ENCODE results near the gene TCF7L2.

TCF7L2 gene

DNA sequence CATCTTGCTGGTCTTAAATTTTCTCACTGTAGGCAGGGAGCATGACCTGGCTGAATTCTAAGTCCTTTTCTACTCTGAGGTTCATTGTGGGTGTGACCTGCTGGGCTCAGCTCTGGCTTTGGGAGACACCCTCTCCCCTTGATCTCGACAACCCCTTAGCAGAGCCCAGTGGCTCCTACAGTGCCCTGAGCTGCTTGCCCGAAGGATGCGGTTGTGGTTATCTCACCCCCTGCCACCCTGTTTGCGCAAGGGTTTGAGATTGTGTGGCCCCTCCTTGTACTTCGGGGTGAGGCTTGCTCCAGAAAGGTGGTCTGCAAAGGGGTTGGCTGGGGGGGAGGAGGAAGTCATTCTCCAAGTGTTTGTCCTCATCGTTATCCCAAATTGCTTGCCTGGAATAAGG, 55.3 kb downstream of the TCF7L2 start:
- DNase-seq: no peak
- H2BK12ac ChIP-seq (ENCODE audit: low read length in 2 of 2): no peak overlapping the region
- H3K79me1 ChIP-seq (replicated peaks; ENCODE audit: low read length, poor library complexity, severe bottlenecking): peaks cover 35% of the 10 kb centered on the region
- H3K4ac ChIP-seq (ENCODE audit: low read depth in 1 of 2, low read length in 2 of 2): no peak overlapping the region
- no peak overlapping the region for H3K18ac ChIP-seq (ENCODE audit: low read depth in 1 of 2, low read length in 2 of 2)
- no peak overlapping the region for H2BK120ac ChIP-seq (ENCODE audit: low read depth, low read length)
- H4K8ac ChIP-seq (ENCODE audit: low read length): no peak overlapping the region
- H2BK5ac ChIP-seq (ENCODE audit: low read depth, low read length, poor library complexity, severe bottlenecking): no peak overlapping the region
- no peak overlapping the region for H2AFZ ChIP-seq (ENCODE audit: low read depth, low read length)
- no peaks in the 10 kb centered on the region for H3K9me3 ChIP-seq (ENCODE audit: control insufficient read depth, low read length)
- H3K4me2 ChIP-seq (ENCODE audit: low read length, poor library complexity, severe bottlenecking): no peak overlapping the region
- H2BK15ac ChIP-seq (ENCODE audit: low read depth, poor library complexity, severe bottlenecking): no peak overlapping the region
- H4K91ac ChIP-seq (ENCODE audit: low read length): no peak overlapping the region
- WGBS: 82% methylated on average over 6 of the region's 6 CpGs
- H2AK5ac ChIP-seq (ENCODE audit: low read length, severe bottlenecking): no peak overlapping the region
- H3K9ac ChIP-seq (ENCODE audit: low read length): peak overlapping the region; percentile 42
- H3K4me3 ChIP-seq (ENCODE audit: insufficient read depth in 1 of 2, low read depth in 1 of 2, low read length in 2 of 2): no peak overlapping the region
- peaks cover 31% of the 10 kb centered on the region for H3K4me1 ChIP-seq (ENCODE audit: control insufficient read depth, insufficient read depth, low read depth, low read length)
- H3K27me3 ChIP-seq (ENCODE audit: control insufficient read depth in 1 of 2, insufficient read depth in 1 of 2, low read length in 2 of 2): no peaks in the 10 kb centered on the region
- no peak overlapping the region for H3K27ac ChIP-seq (ENCODE audit: low read length, poor library complexity, severe bottlenecking)
- no peak overlapping the region for H3K23ac ChIP-seq (ENCODE audit: low read length in 2 of 2)
- peaks cover 6 to 21% of the 10 kb centered on the region in 2 experiments for H3K36me3 ChIP-seq (ENCODE audit: control insufficient read depth in 1 of 2, insufficient read depth in 2 of 2, low read depth in 1 of 2, low read length in 2 of 2)
- no peak overlapping the region for H3K14ac ChIP-seq (ENCODE audit: low read length in 2 of 2)

GRCh38 chr10:113006656-113007342, 56.8 kb downstream of the TCF7L2 start:
- no peak overlapping the region for H4K91ac ChIP-seq (ENCODE audit: low read length)
- H3K79me1 ChIP-seq (replicated peaks; ENCODE audit: low read length, poor library complexity, severe bottlenecking): peaks cover 37% of the 10 kb centered on the region
- no peak overlapping the region for H3K14ac ChIP-seq (ENCODE audit: low read length in 2 of 2)
- H3K9ac ChIP-seq (ENCODE audit: low read length): no peak overlapping the region
- no peak overlapping the region for H2BK12ac ChIP-seq (ENCODE audit: low read length in 2 of 2)
- H3K36me3 ChIP-seq (ENCODE audit: control insufficient read depth in 1 of 2, insufficient read depth in 2 of 2, low read depth in 1 of 2, low read length in 2 of 2): peaks cover 6 to 21% of the 10 kb centered on the region in 2 experiments
- no peak overlapping the region for H2BK120ac ChIP-seq (ENCODE audit: low read depth, low read length)
- H3K4ac ChIP-seq (ENCODE audit: low read depth in 1 of 2, low read length in 2 of 2): no peak overlapping the region
- H3K23ac ChIP-seq (ENCODE audit: low read length in 2 of 2): no peak overlapping the region
- DNase-seq: no peak
- no peak overlapping the region for H2BK5ac ChIP-seq (ENCODE audit: low read depth, low read length, poor library complexity, severe bottlenecking)
- no peaks in the 10 kb centered on the region for H3K27me3 ChIP-seq (ENCODE audit: control insufficient read depth in 1 of 2, insufficient read depth in 1 of 2, low read length in 2 of 2)
- no peak overlapping the region for H2AFZ ChIP-seq (ENCODE audit: low read depth, low read length)
- H3K27ac ChIP-seq (ENCODE audit: low read length, poor library complexity, severe bottlenecking): no peak overlapping the region
- peaks cover 23% of the 10 kb centered on the region for H3K4me1 ChIP-seq (ENCODE audit: control insufficient read depth, insufficient read depth, low read depth, low read length)
- H3K18ac ChIP-seq (ENCODE audit: low read depth in 1 of 2, low read length in 2 of 2): no peak overlapping the region
- no peak overlapping the region for H2AK5ac ChIP-seq (ENCODE audit: low read length, severe bottlenecking)
- H4K8ac ChIP-seq (ENCODE audit: low read length): no peak overlapping the region
- H3K4me2 ChIP-seq (ENCODE audit: low read length, poor library complexity, severe bottlenecking): no peak overlapping the region
- no peak overlapping the region for H2BK15ac ChIP-seq (ENCODE audit: low read depth, poor library complexity, severe bottlenecking)
- H3K9me3 ChIP-seq (ENCODE audit: control insufficient read depth, low read length): no peaks in the 10 kb centered on the region
- 88% methylated on average over 4 of the region's 9 CpGs for WGBS
- H3K4me3 ChIP-seq (ENCODE audit: insufficient read depth in 1 of 2, low read depth in 1 of 2, low read length in 2 of 2): no peak overlapping the region

- Histone ChIP-seq H2BK120ac (ENCODE audit: low read depth, low read length) (no peak overlapping the region), H3K23ac (ENCODE audit: low read length in 2 of 2) (no peak overlapping the region), H3K27me3 (ENCODE audit: control insufficient read depth in 1 of 2, insufficient read depth in 1 of 2, low read length in 2 of 2) (no peaks in the 10 kb centered on the region), H4K8ac (ENCODE audit: low read length) (no peak overlapping the region), H3K36me3 (ENCODE audit: control insufficient read depth in 1 of 2, insufficient read depth in 2 of 2, low read depth in 1 of 2, low read length in 2 of 2) (peaks cover 6 to 17% of the 10 kb centered on the region in 2 experiments), H3K4me3 (ENCODE audit: insufficient read depth in 1 of 2, low read depth in 1 of 2, low read length in 2 of 2) (peak overlapping the region in 1 of 2 experiments; percentile 68), H3K9me3 (ENCODE audit: control insufficient read depth, low read length) (no peaks in the 10 kb centered on the region), H3K14ac (ENCODE audit: low read length in 2 of 2) (no peak overlapping the region), H3K27ac (ENCODE audit: low read length, poor library complexity, severe bottlenecking) (no peak overlapping the region), H4K91ac (ENCODE audit: low read length) (no peak overlapping the region), H2BK5ac (ENCODE audit: low read depth, low read length, poor library complexity, severe bottlenecking) (no peak overlapping the region), H2BK12ac (ENCODE audit: low read length in 2 of 2) (no peak overlapping the region), H3K9ac (ENCODE audit: low read length) (peak overlapping the region; percentile 72), H2AK5ac (ENCODE audit: low read length, severe bottlenecking) (no peak overlapping the region), H3K4ac (ENCODE audit: low read depth in 1 of 2, low read length in 2 of 2) (no peak overlapping the region), H3K79me1 (replicated peaks; ENCODE audit: low read length, poor library complexity, severe bottlenecking) (peaks cover 35% of the 10 kb centered on the region), H2BK15ac (ENCODE audit: low read depth, poor library complexity, severe bottlenecking) (no peak overlapping the region), H2AFZ (ENCODE audit: low read depth, low read length) (no peak overlapping the region), H3K18ac (ENCODE audit: low read depth in 1 of 2, low read length in 2 of 2) (no peak overlapping the region), H3K4me2 (ENCODE audit: low read length, poor library complexity, severe bottlenecking) (no peak overlapping the region), H3K4me1 (ENCODE audit: control insufficient read depth, insufficient read depth, low read depth, low read length) (peaks cover 19% of the 10 kb centered on the region)
- DNase-seq: no peak
- WGBS: 50% methylated on average over 4 of the region's 4 CpGs
These were observed 57.3 kb downstream of the TCF7L2 start for GRCh38 chr10:113007343-113007771.

DNA sequence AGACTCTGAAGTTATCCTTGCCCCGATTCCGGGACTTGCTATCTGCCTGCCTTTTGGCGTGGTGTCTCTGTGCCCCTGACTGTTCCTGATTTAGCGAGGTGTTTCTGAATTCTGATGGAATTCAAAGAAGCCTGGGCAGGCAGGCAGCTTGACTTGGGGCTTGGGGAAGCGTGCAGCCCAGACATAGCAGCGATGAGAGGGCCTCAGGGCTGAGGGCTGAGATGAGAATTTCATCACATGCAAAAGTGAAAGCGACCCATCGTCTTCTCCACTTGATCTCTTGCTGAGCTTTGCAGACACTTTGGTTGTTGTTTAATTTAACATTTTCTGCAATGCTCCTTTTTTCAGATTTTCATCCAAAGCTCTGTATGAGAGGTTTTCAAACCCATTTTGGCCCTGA, 57.8 kb downstream of the TCF7L2 start:
- Histone ChIP-seq H3K4me1 (ENCODE audit: control insufficient read depth, insufficient read depth, low read depth, low read length) (peaks cover 20% of the 10 kb centered on the region), H3K9ac (ENCODE audit: low read length) (peak overlapping the region; percentile 72), H3K23ac (ENCODE audit: low read length in 2 of 2) (no peak overlapping the region), H3K4me2 (ENCODE audit: low read length, poor library complexity, severe bottlenecking) (no peak overlapping the region), H3K4ac (ENCODE audit: low read depth in 1 of 2, low read length in 2 of 2) (no peak overlapping the region), H2BK12ac (ENCODE audit: low read length in 2 of 2) (no peak overlapping the region), H3K14ac (ENCODE audit: low read length in 2 of 2) (no peak overlapping the region), H3K27ac (ENCODE audit: low read length, poor library complexity, severe bottlenecking) (no peak overlapping the region), H2BK5ac (ENCODE audit: low read depth, low read length, poor library complexity, severe bottlenecking) (no peak overlapping the region), H3K79me1 (replicated peaks; ENCODE audit: low read length, poor library complexity, severe bottlenecking) (peaks cover 35% of the 10 kb centered on the region), H3K27me3 (ENCODE audit: control insufficient read depth in 1 of 2, insufficient read depth in 1 of 2, low read length in 2 of 2) (no peaks in the 10 kb centered on the region), H2AK5ac (ENCODE audit: low read length, severe bottlenecking) (no peak overlapping the region), H4K91ac (ENCODE audit: low read length) (no peak overlapping the region), H4K8ac (ENCODE audit: low read length) (peak overlapping the region; percentile 29), H3K18ac (ENCODE audit: low read depth in 1 of 2, low read length in 2 of 2) (no peak overlapping the region), H2AFZ (ENCODE audit: low read depth, low read length) (no peak overlapping the region), H3K9me3 (ENCODE audit: control insufficient read depth, low read length) (no peaks in the 10 kb centered on the region), H2BK120ac (ENCODE audit: low read depth, low read length) (no peak overlapping the region), H2BK15ac (ENCODE audit: low read depth, poor library complexity, severe bottlenecking) (no peak overlapping the region), H3K36me3 (ENCODE audit: control insufficient read depth in 1 of 2, insufficient read depth in 2 of 2, low read depth in 1 of 2, low read length in 2 of 2) (peaks cover 6 to 16% of the 10 kb centered on the region in 2 experiments), H3K4me3 (ENCODE audit: insufficient read depth in 1 of 2, low read depth in 1 of 2, low read length in 2 of 2) (peak overlapping the region in 1 of 2 experiments; percentile 68)
- DNase-seq: peak; percentile 58
- WGBS: 66% methylated on average over 8 of the region's 8 CpGs
